CD4-positive, alpha-beta T cell treated with Interleukin-15 for 4 hours (primary cell): ENCODE results near the gene WDCP.
A peak's percentile ranks its signal among the peaks of the same experiment; 100 is the strongest.
"Not testable (repeated sequence)": the region's sequence is repeated elsewhere in the genome, so short reads cannot be mapped to it uniquely, and the experiment has no call there.

ENCODE experiments used
- DNase-seq: peaks from one replicate; pipeline ENCODE4 v3.0.0-alpha.2; 2020; ENCODE audit warnings: low spot score

The WDCP gene

DNA sequence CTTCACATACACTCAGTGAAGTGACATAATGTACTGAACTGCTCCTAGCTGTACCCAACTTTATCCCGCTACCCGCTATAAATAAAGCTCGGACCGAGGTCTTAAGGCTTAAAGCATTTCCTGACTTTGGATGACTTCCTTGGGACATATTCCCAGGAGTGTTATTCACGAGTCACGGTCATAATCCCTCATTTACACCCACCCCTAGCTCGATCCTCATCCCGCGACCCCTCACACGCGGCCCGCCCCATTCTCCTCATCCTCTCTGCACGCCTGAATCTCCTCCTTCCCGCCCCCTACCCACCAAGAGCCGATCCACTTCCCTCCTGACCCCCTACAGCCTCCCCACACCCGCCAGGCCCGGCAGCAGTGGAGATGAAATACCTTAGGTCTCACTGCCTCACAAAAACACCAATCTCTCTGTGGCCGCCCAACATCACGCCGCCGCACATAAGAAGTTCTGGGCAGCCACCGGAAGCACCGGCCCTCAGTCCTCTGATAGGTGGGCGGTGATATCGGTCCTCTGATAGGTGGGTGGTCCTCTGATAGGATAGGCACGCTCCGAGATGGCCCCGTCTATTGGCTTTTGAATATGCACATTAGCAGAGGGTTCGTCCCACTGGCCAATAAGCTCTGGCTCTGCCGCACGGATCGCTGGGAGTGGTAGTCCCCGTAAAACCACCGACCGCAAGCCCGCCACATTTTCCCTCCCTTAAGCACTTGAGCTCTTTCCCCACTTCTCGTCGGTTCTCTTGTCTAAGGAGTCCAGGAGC, at the start of gene WDCP:
Gene WDCP (minus strand): TSS at position 462 of the 773 bp plus-strand sequence. CDS start 7,897 bp downstream, outside the sequence.
- DNase-seq, result peak; percentile 95

DNA sequence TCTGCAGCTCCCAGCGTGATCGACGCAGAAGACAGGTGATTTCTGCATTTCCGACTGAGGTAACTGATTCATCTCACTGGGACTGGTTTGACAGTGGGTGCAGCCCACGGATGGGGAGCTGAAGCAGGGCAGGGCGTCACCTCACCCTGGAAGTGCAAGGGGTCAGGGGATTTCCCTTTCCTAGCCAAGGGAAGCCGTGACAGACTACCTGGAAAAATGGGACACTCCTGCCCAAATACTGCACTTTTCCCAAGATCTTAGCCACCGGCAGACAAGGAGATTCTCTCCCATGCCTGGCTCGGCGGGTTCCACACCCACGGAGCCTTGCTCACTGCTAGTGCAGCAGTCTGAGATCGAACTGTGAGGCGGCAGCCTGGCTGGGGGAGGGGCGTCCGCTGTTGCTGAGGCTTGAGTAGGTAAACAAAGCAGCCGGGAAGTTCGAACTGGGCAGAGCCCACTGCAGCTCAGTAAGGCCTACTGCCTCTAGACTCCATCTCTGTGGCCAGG, 48.0 kb upstream of the WDCP start:
- not testable (repeated sequence) for DNase-seq

GRCh38 chr2:24093270-24093669, 46.1 kb upstream of the WDCP start:
- not testable (repeated sequence) for DNase-seq

DNA sequence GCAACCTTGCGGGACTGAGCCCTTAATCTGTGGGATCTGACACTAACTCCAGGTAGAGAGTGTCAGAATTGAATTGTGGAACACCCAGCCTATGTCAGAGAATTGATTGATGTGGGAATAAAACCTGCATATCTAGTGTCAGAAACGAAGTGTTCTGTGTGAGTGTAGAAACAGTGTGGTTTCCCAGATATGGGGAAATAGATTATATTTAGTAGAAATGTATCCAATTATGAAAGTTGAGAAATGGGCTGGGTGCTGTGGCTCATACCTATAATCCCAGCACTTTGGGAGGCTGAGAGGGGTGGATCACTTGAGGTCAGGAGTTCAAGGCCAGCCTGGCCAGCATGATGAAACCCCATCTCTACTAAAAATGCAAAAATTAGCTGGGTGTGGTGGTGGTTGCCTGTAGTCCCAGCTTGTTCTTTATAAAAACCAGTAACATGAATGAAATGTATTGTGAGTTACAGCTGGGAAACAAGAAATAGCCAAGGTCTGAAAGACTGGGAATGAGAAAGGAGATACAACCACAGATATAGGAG, 41.7 kb upstream of the WDCP start:
- no peak for DNase-seq

GRCh38 chr2:24087032-24087431, 39.8 kb upstream of the WDCP start:
- no peak for DNase-seq

DNA sequence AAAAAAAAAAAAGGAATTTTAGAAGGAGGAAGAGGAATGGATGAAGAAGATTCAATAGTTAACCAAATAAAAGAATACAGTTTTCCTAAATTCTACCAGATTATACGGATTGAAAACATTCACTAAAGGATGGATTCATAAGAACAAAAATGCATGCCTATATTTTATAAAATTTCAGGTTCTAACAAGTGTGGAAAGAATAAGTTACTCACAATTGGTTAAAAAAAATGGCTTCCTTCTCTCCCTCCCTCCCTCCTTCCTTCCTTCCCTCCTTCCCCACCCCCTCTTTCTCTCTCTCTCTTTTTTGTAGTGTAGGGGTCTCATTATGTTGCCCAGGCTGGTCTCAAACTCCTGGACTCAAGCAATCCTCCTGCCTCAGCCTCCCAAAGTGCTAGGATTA, 39.0 kb upstream of the WDCP start:
- DNase-seq, result no peak

DNA sequence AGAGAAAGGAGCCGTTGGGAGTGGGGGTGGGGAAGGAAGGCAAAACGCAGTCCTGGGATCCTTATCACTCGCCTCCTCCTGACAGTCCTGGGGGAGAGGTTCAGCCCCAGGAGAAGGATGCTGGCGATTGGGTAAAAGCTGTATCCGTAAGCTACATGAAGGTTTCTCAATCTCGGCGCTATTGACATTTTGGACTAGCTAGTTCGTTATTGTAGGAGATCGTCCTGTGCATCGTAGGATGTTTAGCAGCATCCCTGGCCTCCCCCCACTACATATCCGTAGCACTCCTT, 38.0 kb upstream of the WDCP start:
- DNase-seq, result no peak

- DNase-seq, result peak; percentile 78
These were observed 37.4 kb upstream of the WDCP start, which contains the start of gene TP53I3 for GRCh38 chr2:24084386-24085199. Gene TP53I3, minus strand, starts transcription at chr2:24084834. Its CDS starts 508 bp downstream, at chr2:24084326.

DNA sequence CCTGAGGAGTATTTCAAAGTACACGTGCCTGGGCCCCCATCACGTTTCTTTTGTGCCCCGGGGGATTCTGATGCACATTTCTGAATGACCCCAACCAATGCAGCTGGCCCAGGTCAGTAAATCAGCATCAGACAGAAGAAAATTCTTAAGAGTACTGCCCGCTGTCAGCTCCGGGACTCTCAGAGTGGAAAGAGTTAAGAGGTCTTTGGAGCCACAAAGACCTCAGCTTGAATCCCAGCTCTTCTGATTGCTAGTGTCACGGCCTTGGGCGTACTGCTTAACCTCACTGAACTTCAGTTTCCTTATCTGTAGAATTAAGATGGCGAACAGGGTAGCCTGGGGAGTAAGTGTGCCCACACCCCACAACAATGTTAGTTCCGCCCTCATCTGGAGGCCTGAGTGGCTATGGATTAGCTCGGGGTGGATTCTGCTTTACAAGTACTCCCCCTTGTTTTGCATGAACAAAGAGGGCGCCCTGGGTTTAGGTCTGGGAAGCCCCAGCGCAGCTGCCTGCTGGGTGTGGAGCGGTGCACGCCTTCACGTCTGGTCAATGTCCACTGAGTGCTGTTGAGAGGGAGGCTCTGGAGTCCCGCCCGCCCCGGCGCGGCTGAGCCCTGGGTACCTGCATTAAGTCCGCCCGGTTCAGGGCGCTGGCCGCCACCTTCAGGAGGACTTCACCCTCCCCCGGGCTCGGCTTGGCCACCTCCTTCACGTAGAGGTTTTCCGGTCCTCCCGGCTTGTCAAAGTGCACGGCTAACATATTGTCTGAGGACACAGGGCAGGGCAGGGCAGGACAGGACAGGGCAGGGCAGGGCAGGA, 36.6 kb upstream of the WDCP start:
- DNase-seq, result peak; percentile 39

DNA sequence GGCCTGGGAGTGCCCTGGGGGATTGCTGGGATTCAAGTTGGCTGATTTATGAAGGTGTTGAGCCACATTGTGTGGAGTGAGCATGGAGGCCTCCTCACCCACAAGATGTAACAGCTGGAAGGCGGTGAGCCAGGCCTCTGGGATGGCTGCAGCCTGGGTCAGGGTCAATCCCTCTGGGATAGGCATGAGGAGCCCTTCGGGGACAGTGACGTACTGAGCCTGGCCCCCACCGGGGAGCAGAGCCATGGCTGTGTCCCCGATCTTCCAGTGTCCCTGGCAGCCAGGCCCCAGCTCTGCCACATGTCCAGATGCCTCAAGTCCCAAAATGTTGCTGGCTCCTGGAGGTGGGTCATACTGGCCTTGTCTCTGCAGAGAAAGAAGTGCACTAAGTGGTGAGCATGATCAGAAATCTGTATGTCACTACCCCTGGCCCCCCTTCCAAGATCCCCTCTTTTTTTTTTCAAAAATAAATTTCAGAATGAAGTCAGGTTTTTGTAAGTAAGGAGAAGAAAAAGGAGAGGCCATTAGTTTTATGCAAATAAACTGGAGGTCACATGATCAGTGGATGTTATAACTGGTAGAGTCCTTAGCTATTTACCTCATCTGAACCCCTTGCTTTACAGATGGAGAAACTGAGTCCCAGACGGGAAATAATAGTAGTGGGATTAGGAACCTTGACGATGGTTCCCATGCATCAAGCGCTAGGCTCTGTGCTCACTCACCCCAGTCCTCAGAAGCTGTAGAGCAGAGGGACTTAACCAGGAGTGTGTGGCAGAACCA, 35.8 kb upstream of the WDCP start:
- no peak for DNase-seq

- DNase-seq, result no peak
These were observed 33.5 kb upstream of the WDCP start for GRCh38 chr2:24080701-24081100.

GRCh38 chr2:24077879-24078278, 30.7 kb upstream of the WDCP start:
- no peak for DNase-seq

GRCh38 chr2:24077535-24077877, 30.3 kb upstream of the WDCP start:
- DNase-seq, result no peak

GRCh38 chr2:24076849-24077534, 29.8 kb upstream of the WDCP start:
- no peak for DNase-seq

GRCh38 chr2:24075915-24076848, 29.0 kb upstream of the WDCP start, which contains the start of gene SF3B6:
Gene SF3B6, minus strand, starts transcription at chr2:24076326. Its CDS starts 97 bp downstream, at chr2:24076229.
- DNase-seq, result peak; percentile 100

GRCh38 chr2:24075259-24075658, 28.1 kb upstream of the WDCP start:
- no peak for DNase-seq

- DNase-seq, result no peak
These were observed 26.6 kb upstream of the WDCP start for GRCh38 chr2:24073816-24074215.

GRCh38 chr2:24072259-24072658, 25.1 kb upstream of the WDCP start:
- no peak for DNase-seq

- DNase-seq, result no peak
These were observed 18.1 kb upstream of the WDCP start for GRCh38 chr2:24065341-24065740.
